HL-60 (cell line): Measurements from ENCODE around the gene KRT73.

Experiments
- GABPA ChIP-seq: IDR thresholded peaks from 2 replicates; pipeline ENCODE4 v1.6.1; 2012; ENCODE audit warnings: low read depth
- POLR2AphosphoS5 ChIP-seq: IDR thresholded peaks from 2 replicates; pipeline ENCODE4 v1.6.1; 2012; ENCODE audit warnings: low read depth
- SPI1 ChIP-seq: IDR thresholded peaks from 2 replicates; pipeline ENCODE4 v1.6.1; 2012; ENCODE audit warnings: low read depth, mild to moderate bottlenecking, borderline replicate concordance
- TF ChIP-seq, protein P1 (sequence below): IDR thresholded peaks from one replicate; pipeline ENCODE4 v1.5.1; 2011; ENCODE audit warnings: low read length, control low read depth, inconsistent platforms; ENCODE audit not compliant: insufficient read depth
- TF ChIP-seq, protein P2 (sequence below): IDR thresholded peaks from 2 replicates; pipeline ENCODE4 v1.6.1; 2012; ENCODE audit warnings: low read depth; ENCODE audit not compliant: insufficient replicate concordance

DNA sequence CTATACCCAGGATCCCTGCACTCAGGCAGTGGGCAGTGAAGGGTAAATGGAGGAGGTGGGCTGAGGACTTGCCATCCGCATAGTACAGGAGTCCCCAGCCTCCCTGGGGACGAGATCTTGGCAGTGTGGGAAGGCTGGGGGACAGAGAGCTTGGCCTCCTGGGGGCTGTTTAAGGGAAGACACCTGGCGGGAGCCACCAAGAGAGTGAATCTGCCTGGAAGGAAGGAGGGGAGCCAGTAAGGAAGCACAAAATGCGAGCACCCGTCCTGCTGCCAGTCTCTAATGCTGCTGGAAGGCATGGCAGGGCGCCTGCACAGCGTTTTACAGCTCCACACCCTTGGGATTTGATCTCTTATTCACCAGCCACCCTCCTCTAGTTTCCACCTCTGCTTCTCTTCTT is 41.0 kb upstream of the KRT73 start:
- TF ChIP-seq, protein P1, sequence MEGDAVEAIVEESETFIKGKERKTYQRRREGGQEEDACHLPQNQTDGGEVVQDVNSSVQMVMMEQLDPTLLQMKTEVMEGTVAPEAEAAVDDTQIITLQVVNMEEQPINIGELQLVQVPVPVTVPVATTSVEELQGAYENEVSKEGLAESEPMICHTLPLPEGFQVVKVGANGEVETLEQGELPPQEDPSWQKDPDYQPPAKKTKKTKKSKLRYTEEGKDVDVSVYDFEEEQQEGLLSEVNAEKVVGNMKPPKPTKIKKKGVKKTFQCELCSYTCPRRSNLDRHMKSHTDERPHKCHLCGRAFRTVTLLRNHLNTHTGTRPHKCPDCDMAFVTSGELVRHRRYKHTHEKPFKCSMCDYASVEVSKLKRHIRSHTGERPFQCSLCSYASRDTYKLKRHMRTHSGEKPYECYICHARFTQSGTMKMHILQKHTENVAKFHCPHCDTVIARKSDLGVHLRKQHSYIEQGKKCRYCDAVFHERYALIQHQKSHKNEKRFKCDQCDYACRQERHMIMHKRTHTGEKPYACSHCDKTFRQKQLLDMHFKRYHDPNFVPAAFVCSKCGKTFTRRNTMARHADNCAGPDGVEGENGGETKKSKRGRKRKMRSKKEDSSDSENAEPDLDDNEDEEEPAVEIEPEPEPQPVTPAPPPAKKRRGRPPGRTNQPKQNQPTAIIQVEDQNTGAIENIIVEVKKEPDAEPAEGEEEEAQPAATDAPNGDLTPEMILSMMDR: no peak
- TF ChIP-seq POLR2AphosphoS5 (no peak), GABPA (no peak), SPI1 (no peak)
- TF ChIP-seq, protein P2, sequence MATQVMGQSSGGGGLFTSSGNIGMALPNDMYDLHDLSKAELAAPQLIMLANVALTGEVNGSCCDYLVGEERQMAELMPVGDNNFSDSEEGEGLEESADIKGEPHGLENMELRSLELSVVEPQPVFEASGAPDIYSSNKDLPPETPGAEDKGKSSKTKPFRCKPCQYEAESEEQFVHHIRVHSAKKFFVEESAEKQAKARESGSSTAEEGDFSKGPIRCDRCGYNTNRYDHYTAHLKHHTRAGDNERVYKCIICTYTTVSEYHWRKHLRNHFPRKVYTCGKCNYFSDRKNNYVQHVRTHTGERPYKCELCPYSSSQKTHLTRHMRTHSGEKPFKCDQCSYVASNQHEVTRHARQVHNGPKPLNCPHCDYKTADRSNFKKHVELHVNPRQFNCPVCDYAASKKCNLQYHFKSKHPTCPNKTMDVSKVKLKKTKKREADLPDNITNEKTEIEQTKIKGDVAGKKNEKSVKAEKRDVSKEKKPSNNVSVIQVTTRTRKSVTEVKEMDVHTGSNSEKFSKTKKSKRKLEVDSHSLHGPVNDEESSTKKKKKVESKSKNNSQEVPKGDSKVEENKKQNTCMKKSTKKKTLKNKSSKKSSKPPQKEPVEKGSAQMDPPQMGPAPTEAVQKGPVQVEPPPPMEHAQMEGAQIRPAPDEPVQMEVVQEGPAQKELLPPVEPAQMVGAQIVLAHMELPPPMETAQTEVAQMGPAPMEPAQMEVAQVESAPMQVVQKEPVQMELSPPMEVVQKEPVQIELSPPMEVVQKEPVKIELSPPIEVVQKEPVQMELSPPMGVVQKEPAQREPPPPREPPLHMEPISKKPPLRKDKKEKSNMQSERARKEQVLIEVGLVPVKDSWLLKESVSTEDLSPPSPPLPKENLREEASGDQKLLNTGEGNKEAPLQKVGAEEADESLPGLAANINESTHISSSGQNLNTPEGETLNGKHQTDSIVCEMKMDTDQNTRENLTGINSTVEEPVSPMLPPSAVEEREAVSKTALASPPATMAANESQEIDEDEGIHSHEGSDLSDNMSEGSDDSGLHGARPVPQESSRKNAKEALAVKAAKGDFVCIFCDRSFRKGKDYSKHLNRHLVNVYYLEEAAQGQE: no peak
